Endothelial cell of umbilical vein (primary cell): ENCODE results near the gene PTPN13. TPM values are rescaled to one million over a fixed set of nuclear protein-coding genes. Genes with fewer than 3 reads are reported as not detected.
A peak's percentile ranks its signal among the peaks of the same experiment; 100 is the strongest.

Source experiments
- BruUV-seq: library from RNA; stranded (reverse); fragments of 400-500 nt; replicated peaks from 2 replicates; lab custom pipeline; 2021; lab: Mats Ljungman, UMichigan
- CTCF ChIA-PET: fragments of 300-600, 350-600 bp; sonication (Branson Sonifier 250); formaldehyde crosslinking; loops from one replicate; lab custom pipeline; 2021; ENCODE audit warnings: antibody characterized with exemption, inconsistent platforms; lab: Charles Lee
- POLR2A ChIA-PET: fragments of 300-600, 350-600 bp; sonication (Branson Sonifier 250); formaldehyde crosslinking; loops from one replicate; lab custom pipeline; 2021; ENCODE audit warnings: antibody characterized with exemption, inconsistent platforms; lab: Charles Lee
- DNase-seq: peaks from one replicate; pipeline ENCODE4 v3.0.0-alpha.2; 2011; ENCODE audit warnings: low read depth, low spot score
- FAIRE-seq: peaks from 2 replicates; lab custom pipeline; 2011; peaks lifted over from hg19 to GRCh38; lab: Jason Lieb, UNC
- H2AFZ ChIP-seq: 2 replicates; pipeline ENCODE4 v1.6.0; 2012; ENCODE audit warnings: low read depth, low read length, control low read depth, inconsistent platforms
- H3K27ac ChIP-seq: 2 replicates; pipeline ENCODE4 v1.5.1; 2011; ENCODE audit warnings: low read depth, mild to moderate bottlenecking, control low read depth, low read length, moderate library complexity; ENCODE audit not compliant: insufficient read depth
- H3K27me3 ChIP-seq, 2 experiments: 2 replicates each; pipeline versions ENCODE4 v1.6.0 to v1.6.1; 2011; ENCODE audit warnings: low read length in 2 of 2, mixed read lengths in 1 of 2; ENCODE audit not compliant: control insufficient read depth in 2 of 2, insufficient read depth in 2 of 2
- H3K36me3 ChIP-seq, 2 experiments: 2 replicates in 1 of 2; 3 replicates in 1 of 2; pipeline ENCODE4 v1.5.1; 2011; ENCODE audit warnings: low read length in 2 of 2, mild to moderate bottlenecking in 1 of 2, moderate library complexity in 1 of 2; ENCODE audit not compliant: control insufficient read depth in 2 of 2, insufficient read depth in 2 of 2; ENCODE audit errors: extremely low read depth in 1 of 2
- H3K4me1 ChIP-seq: 3 replicates; pipeline ENCODE4 v1.5.1; 2011; ENCODE audit warnings: mild to moderate bottlenecking, low read length; ENCODE audit not compliant: control insufficient read depth, insufficient read depth; ENCODE audit errors: extremely low read depth
- H3K4me2 ChIP-seq: 2 replicates; pipeline ENCODE4 v1.6.1; 2011; ENCODE audit warnings: low read length, control low read depth, mixed read lengths; ENCODE audit not compliant: insufficient read depth
- H3K4me3 ChIP-seq, 3 experiments: fragments of 200-600 bp in 1 of 3; sonication (generic), shearing (Covaris generic) in 1 of 3; replicated peaks in 1 of 3; 2 replicates each; pipeline ENCODE4 v1.5.1; 2011 to 2016; ENCODE audit warnings: control low read depth in 3 of 3, low read length in 3 of 3, mild to moderate bottlenecking in 2 of 3, inconsistent platforms in 1 of 3, low read depth in 1 of 3, moderate library complexity in 1 of 3; ENCODE audit not compliant: insufficient read depth in 1 of 3
- H3K79me2 ChIP-seq: 2 replicates; pipeline ENCODE4 v1.6.0; 2012; ENCODE audit warnings: low read length, inconsistent platforms; ENCODE audit not compliant: control insufficient read depth, insufficient read depth
- H3K9ac ChIP-seq: replicated peaks from 2 replicates; pipeline ENCODE3; 2011; ENCODE audit warnings: low read length, control low read depth; ENCODE audit not compliant: insufficient read depth; ENCODE audit errors: extremely low read depth
- H3K9me1 ChIP-seq: replicated peaks from 3 replicates; pipeline ENCODE4 v1.6.0; 2011; ENCODE audit warnings: mild to moderate bottlenecking, low read length; ENCODE audit not compliant: control insufficient read depth, insufficient read depth; ENCODE audit errors: extremely low read depth
- H3K9me3 ChIP-seq: replicated peaks from 2 replicates; pipeline ENCODE4 v1.5.1; 2012; ENCODE audit warnings: low read length, inconsistent platforms; ENCODE audit not compliant: control insufficient read depth, insufficient read depth
- H4K20me1 ChIP-seq: replicated peaks from 2 replicates; pipeline ENCODE3; 2011; ENCODE audit warnings: mild to moderate bottlenecking, low read length; ENCODE audit not compliant: control insufficient read depth, insufficient read depth; ENCODE audit errors: extremely low read depth
- CTCF ChIP-seq, 2 donors: IDR thresholded peaks; 1 replicate in 1 of 2; 2 replicates in 1 of 2; pipeline ENCODE4 v1.5.1; 2011; ENCODE audit warnings: low read length in 2 of 2, mild to moderate bottlenecking in 2 of 2, moderate library complexity in 2 of 2, control low read depth in 1 of 2, inconsistent platforms in 1 of 2, low read depth in 1 of 2; ENCODE audit not compliant: insufficient read depth in 1 of 2; ENCODE audit errors: extremely low read depth in 1 of 2
- EZH2 ChIP-seq: IDR thresholded peaks from 2 replicates; pipeline ENCODE4 v1.6.1; 2012; ENCODE audit warnings: borderline replicate concordance, low read depth, mild to moderate bottlenecking, moderate library complexity, low read length, inconsistent platforms; ENCODE audit not compliant: severe bottlenecking
- FOS ChIP-seq: IDR thresholded peaks from 2 replicates; pipeline ENCODE4 v1.6.1; 2011; ENCODE audit warnings: mild to moderate bottlenecking, low read length, moderate library complexity, borderline replicate concordance; ENCODE audit not compliant: insufficient read depth
- GATA2 ChIP-seq: IDR thresholded peaks from 2 replicates; pipeline ENCODE4 v1.7.0; 2011; ENCODE audit warnings: low read depth, mild to moderate bottlenecking, moderate library complexity, mixed read lengths, low read length; ENCODE audit not compliant: insufficient read length, insufficient read depth
- JUN ChIP-seq: IDR thresholded peaks from 2 replicates; pipeline ENCODE4 v1.6.1; 2011; ENCODE audit warnings: borderline replicate concordance, low read depth; ENCODE audit not compliant: insufficient read length, insufficient read depth
- MAX ChIP-seq: IDR thresholded peaks from 2 replicates; pipeline ENCODE4 v1.6.1; 2011; ENCODE audit not compliant: insufficient read depth, insufficient read length
- MYC ChIP-seq: IDR thresholded peaks from one replicate; pipeline ENCODE4 v1.6.1; 2011; ENCODE audit warnings: mild to moderate bottlenecking, low read depth, low read length
- POLR2A ChIP-seq: IDR thresholded peaks from 2 replicates; pipeline ENCODE4 v1.6.1; 2012; ENCODE audit warnings: low read depth, mild to moderate bottlenecking, control low read depth, low read length
- POLR2AphosphoS5 ChIP-seq: IDR thresholded peaks from 2 replicates; pipeline ENCODE4 v1.6.1; 2012; ENCODE audit warnings: low read depth, mild to moderate bottlenecking, control low read depth, low read length, moderate library complexity; ENCODE audit not compliant: insufficient read depth
- dilution Hi-C: fragments of 300-500 bp; cut with MboI; formaldehyde crosslinking; loops from one replicate; pipeline ENCODE4 v1.15.0; 2019; ENCODE audit warnings: low sequenced_read_pairs; ENCODE audit not compliant: extremely low pct_ligation_motif_present
- intact Hi-C: fragments of 100-400 bp; cut with micrococcal nuclease; formaldehyde crosslinking; loops from one replicate; pipeline ENCODE4 v1.10.0; 2022
- polyA plus RNA-seq, 4 experiments: library from polyadenylated mRNA; depleted of rRNA in 3 of 4; stranded (reverse) in 3 of 4; unstranded in 1 of 4; fragments of >200 nt; gene quantifications; 2 replicates each; pipeline versions ENCODE4 v1.2.1 to v1.2.3, GENCODE V29; 2011 to 2012; ENCODE audit warnings: missing spikeins in 1 of 4
- total RNA-seq: library from RNA; stranded (reverse); gene quantifications from 2 replicates; pipeline ENCODE4 v1.2.3, GENCODE V29; 2021

PTPN13 gene
- total and polyA plus RNA-seq, 2 donors (not counting 3 experiments of a cell fraction or from before 2014, with no cell fraction given) = 0.69 to 2.9 TPM

GRCh38 chr4:86848732-86849619 lies 254.9 kb downstream of the PTPN13 start, which contains the start of gene SLC10A6:
SLC10A6 (minus strand) TSS chr4:86849384; CDS start chr4:86849115, 269 bp downstream.
- Histone ChIP-seq H3K4me3 (no peak within 1 kb of the TSS), H3K4me1 (peaks cover 14% of the 10 kb centered on the region), H3K9me1 (no peaks in the 10 kb centered on the region), H3K9me3 (no peaks in the 10 kb centered on the region), H3K4me2 (no peak within 1 kb of the TSS), H2AFZ (no peak within 1 kb of the TSS), H4K20me1 (no peaks in the 10 kb centered on the region), H3K79me2 (no peaks in the 10 kb centered on the region), H3K36me3 (no peaks in the 10 kb centered on the region), H3K27me3 (peaks cover 0 to 2% of the 10 kb centered on the region in 2 experiments), H3K9ac (no peak within 1 kb of the TSS), H3K27ac (no peak within 1 kb of the TSS)
- CTCF ChIA-PET = interaction anchor here (1.2 kb wide), 1 partner anchor 350 kb away, joined by 4 read pairs; no protein-coding TSS in a partner anchor
- no peak for FAIRE-seq
- intact Hi-C loops (no loop called here), dilution Hi-C loops (no loop called here)
- BruUV-seq = no TSS peak
- peak; percentile 31 for DNase-seq
- POLR2A ChIA-PET = no interaction called here
- TF ChIP-seq MAX (no peak), CTCF (IDR thresholded peaks at IDR 0.05; ENCODE audit: extremely low read depth in 1 of 2, insufficient read depth in 1 of 2, low read depth in 1 of 2, low read length in 2 of 2) (no peak), GATA2 (no peak), POLR2AphosphoS5 (no peak), JUN (no peak), FOS (no peak), MYC (no peak), POLR2A (no peak), EZH2 (no peak)
